DND-41 (cell line): ENCODE data around the gene CCNA1.

ENCODE experiments used
- CTCF ChIP-seq: IDR thresholded peaks from 2 replicates; pipeline ENCODE4 v1.5.1; 2012; ENCODE audit warnings: borderline replicate concordance, low read length, moderate library complexity, mild to moderate bottlenecking; ENCODE audit not compliant: poor library complexity, severe bottlenecking; ENCODE audit errors: extremely low read depth
- EZH2 ChIP-seq: IDR thresholded peaks from 3 replicates; pipeline ENCODE4 v1.6.1; 2012; ENCODE audit warnings: borderline replicate concordance, low read depth, mild to moderate bottlenecking, moderate library complexity, low read length, inconsistent platforms; ENCODE audit not compliant: severe bottlenecking

- TF ChIP-seq CTCF (no peak), EZH2 (no peak)
These were observed 15.0 kb upstream of the CCNA1 start for GRCh38 chr13:36417331-36417730.
